ENCODE data around the gene DPEP1.
"Not testable (repeated sequence)": the region's sequence is repeated elsewhere in the genome, so short reads cannot be mapped to it uniquely, and the experiment has no call there.

DPEP1 gene

DNA sequence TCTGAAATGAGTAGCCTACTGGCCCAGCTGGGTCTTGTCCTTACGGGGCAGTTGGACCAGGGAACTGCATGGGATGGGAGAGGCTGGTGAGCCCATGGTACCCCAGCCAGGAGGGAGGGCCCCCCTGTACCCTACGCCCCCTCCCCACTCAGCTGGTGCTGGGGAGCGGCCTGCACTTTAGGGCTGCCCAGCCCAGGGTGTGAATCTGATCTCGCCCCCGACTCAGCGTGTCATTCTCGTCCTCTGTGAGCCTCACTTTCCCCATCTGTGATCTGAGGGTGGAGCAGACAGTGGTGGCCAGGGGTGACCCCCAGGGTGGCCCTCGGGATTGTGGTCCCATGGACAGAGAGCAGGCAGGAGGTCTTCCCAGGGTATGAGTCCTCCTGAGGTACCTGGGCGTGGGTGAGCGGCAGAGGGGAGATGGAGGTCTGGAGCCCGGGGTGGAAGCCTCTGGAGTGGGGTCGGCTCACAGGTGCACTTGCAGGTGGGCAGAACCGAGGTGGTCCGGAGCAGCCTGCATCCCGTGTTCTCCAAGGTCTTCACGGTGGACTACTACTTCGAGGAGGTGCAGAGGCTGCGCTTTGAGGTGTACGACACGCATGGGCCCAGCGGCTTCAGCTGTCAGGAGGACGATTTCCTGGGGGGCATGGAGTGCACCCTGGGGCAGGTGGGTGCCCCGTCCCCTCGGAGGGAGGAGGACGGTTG is 36.2 kb upstream of the DPEP1 start:
- no peak for DNase-seq

GRCh38 chr16:89579351-89579750 is 34.1 kb upstream of the DPEP1 start:
- DNase-seq = no peak

- no peak for DNase-seq
Observed at GRCh38 chr16:89581045-89581695, 32.3 kb upstream of the DPEP1 start.

GRCh38 chr16:89581861-89582563 is 31.4 kb upstream of the DPEP1 start:
- no peak for DNase-seq

DNA sequence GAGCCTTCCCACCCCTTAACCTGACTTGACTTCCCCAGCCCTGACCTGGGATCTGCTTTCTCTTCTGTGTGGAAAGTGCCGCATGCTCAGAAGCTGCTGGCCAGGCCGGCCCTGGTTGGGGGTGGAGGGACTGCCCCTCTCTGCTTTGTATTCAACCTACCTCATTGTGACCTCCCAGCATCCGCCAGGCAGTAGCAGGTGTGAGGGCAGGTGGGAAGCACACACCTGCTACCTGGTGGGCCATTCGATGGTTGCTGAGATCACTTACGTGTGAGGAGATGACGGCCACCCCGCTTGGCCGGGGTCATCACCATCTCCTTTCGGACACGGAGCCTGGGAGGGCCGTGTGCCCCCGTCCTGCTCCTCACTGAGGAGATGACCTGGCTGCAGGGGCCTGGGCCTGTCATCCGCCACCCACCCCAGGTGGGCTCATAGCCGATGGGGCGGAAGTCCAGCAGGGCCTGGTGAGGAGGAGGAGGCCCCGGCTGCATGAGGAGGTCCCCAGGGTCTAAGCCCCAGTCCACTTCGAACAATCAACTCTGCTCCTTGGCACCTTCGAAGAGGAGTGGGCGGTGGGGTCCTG is 30.7 kb upstream of the DPEP1 start:
- DNase-seq = no peak

GRCh38 chr16:89583197-89583894 is 30.1 kb upstream of the DPEP1 start:
- DNase-seq = no peak

DNA sequence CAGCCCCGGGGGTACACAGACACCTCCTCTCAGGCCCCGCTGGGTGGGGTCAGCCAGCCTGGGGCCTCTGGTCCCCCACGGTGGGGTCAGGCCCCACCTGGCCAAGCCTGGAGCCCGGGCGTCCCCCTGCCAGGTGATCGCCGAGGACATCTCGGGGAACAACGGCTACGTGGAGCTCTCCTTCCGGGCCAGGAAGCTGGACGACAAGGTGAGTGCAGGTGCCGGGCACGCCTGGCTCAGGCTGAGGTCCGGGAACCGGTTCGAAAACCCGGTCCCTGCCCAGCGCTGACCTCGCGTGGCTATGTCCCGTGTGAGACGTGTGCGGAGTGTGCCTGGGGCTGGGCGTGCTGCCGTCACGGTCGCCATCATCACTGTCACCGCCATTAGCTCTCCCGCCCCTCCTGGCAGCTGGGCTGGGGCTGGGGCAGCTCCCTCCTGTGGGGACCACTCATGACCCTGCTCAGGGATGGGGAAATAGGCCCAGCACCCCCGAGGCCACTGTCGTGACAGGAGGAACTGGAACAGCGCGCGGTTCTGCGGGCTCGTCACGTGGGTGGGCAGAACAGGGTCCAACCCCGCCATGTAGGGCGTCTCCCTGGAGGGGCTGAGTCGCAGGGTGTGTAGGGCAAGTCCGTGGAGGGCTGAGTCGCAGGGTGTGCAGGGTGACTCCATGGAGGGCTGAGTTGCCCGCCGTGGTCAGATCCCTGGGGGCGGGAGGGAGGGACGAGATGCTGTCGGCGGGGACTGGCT is 29.4 kb upstream of the DPEP1 start:
- DNase-seq = no peak

DNA sequence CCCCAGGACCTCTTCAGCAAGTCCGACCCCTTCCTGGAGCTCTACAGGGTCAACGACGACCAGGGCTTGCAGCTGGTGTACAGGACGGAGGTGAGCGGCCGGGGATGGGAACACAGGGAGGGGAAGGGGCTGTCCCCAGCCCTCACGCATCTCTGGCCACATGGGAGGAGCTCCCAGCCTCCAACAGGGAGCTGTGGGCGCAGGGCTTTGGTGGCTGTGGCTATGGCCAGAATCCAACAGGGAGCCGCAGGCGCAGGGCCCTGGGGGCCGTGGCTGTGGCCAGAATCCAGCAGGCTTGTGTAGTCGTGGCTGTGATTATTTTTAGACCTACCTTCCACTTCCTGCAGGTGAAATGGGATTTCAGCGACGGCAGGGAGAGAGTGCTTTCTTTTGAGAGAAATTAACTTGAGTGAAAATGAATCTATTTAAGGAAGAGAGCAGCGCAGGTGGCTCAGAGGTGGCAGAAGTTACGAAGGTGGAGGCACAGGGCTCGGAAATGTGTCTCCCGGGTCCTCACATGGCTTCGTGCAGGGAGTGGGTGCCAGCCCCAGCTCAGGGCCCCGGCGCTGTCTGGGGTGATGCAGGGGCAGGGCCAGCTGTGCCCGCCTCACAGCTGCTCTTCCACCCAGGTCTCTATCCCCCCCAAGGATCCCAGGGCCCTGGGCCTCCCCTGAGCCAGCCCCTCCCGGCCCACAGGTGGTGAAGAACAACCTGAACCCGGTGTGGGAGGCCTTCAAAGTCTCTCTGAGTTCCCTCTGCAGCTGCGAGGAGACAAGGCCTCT is 28.5 kb upstream of the DPEP1 start:
- DNase-seq = no peak

- DNase-seq = no peak
Observed at GRCh38 chr16:89586218-89586617, 27.2 kb upstream of the DPEP1 start.

DNA sequence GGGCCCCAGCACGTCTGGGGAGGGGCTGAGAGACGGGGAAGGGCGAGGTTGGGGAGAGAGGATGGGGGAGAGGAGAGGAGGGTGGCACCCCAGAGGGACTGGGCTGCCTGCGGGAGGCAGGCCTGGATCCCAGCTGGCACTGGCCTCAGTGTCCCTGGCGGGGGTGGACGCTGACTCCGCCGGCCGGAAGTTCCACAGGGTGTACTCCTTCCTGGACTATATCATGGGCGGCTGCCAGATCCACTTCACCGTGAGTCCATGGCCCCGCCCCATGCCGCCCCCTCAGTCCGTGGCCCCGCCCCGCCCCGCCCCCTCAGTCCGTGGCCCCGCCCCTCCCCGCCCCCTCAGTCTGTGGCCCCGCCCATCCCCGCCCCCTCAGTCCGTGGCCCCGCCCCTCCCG is 26.6 kb upstream of the DPEP1 start:
- no peak for DNase-seq

GRCh38 chr16:89587676-89588075 is 25.8 kb upstream of the DPEP1 start:
- not testable (repeated sequence) for DNase-seq

GRCh38 chr16:89588413-89589109 is 24.9 kb upstream of the DPEP1 start:
- no peak for DNase-seq

- no peak for DNase-seq
Observed at GRCh38 chr16:89589241-89589926, 24.1 kb upstream of the DPEP1 start.

DNA sequence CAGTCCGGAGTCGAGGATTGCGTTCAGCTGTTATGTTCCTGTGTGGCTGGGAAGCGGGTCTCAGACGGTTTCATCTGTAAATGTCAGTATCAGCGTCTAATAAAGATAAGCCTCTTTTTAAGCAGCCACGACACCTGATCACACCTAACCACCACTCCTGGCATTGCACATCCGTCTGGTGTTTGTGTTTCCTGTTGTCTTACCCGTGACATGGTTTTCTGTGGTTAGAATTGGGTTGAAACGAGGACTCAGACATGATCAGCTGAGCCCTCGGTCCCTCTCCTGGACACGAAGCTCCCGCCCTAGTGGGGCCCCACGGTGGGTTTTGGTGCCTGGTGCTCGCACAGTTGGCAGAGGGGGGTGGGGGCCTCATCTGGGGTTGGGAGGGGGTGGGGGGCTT is 19.6 kb upstream of the DPEP1 start:
- DNase-seq = peak; percentile 79

GRCh38 chr16:89595330-89596060 is 17.9 kb upstream of the DPEP1 start:
- DNase-seq = no peak

DNA sequence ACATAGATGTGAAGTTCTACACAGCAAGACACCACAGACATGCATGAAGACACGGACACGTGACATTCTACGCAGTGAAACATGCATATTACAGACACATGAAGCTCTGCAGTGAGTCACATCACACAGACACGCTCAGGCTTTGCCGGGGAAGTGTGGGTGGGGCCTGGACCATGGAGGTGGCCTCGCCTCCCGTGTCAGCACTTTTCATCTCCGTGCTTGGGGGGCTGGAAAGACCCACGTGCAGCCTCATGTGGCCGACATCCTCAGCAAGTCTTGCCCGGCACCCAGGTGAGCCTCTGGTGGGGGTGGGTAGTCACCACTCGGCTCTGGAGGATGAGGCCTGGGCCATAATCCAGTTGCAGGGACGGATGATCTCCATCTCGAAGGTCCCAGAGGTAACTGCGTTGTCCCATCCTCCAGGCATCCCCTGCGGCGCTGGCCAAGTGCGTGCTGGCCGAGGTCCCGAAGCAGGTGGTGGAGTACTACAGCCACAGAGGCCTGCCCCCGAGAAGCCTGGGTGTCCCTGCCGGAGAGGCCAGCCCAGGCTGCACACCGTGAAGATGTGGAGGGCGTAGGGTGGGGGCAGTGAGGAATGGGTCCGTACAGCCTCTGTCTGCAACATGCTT is 17.3 kb upstream of the DPEP1 start:
- DNase-seq = no peak

DNA sequence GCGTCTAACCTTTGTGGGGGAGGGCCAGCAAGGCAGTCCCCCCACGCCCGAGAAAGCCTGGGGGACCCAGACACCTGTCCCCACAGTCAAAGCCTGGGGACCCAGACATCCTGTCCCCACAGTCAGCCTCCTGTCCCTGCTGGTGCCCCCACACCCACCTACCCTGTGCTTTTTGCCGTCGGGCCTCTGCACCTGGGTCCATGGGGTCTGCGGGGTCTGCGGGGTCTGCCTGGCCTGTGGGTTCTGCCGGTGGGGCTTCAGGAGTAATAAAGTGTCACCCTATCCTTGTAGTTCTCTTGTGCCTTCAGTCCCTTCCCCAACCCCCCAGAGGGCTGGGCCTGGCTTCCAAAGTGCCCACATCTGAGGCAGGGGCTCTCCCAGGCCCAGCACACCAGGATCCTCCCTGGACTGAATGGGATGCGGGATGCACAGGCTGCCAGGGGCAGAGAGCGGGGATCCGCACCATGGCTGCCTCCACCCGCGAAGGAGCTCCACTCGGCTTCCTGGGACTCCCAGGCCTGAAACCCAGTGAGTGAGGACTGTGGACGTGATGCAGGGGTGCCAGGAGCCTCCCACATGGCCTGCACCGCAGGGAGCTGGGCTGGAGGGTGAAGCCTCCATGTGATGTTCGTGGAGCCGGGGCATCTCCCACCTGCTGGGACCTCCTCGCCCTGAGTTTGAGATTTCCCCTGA is 16.3 kb upstream of the DPEP1 start:
- no peak for DNase-seq

GRCh38 chr16:89598199-89598598 is 15.2 kb upstream of the DPEP1 start:
- no peak for DNase-seq
